ENCODE measurements around the gene MAMLD1.

MAMLD1 gene

GRCh38 chrX:150502979-150503897, 140.1 kb downstream of the MAMLD1 start:
- DNase-seq (ENCODE audit: low read depth in 2 of 2) = no peak

- no peak for DNase-seq (ENCODE audit: low read depth in 2 of 2)
These were observed 140.7 kb downstream of the MAMLD1 start for GRCh38 chrX:150503898-150504219.

GRCh38 chrX:150504397-150505182, 141.5 kb downstream of the MAMLD1 start:
- no peak for DNase-seq (ENCODE audit: low read depth in 2 of 2)

- no peak for DNase-seq (ENCODE audit: low read depth in 2 of 2)
These were observed 142.9 kb downstream of the MAMLD1 start for GRCh38 chrX:150506020-150506419.

DNA sequence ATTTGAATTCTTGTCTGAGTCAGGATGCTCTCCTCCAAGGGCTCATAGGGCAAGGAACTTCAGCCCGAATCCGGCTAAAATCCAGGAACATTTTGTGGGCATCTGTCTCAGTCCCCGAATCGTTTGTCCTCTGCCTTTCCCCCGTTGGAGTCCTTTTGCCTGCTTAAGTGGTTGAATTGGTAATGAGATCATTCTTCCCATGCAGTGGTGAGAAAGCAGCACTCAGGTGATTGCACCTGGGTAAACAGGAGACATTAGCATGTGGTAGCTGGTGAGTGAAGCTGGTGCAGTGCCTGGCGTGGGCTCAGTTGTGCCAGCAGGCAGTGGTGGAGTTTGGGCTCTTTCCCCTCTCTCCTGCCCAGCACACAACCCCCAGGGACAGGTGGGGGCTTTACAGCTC, 143.4 kb downstream of the MAMLD1 start:
- DNase-seq (ENCODE audit: low read depth in 2 of 2) = no peak

- DNase-seq (ENCODE audit: low read depth in 2 of 2) = no peak
These were observed 144.2 kb downstream of the MAMLD1 start for GRCh38 chrX:150507251-150507856.

DNA sequence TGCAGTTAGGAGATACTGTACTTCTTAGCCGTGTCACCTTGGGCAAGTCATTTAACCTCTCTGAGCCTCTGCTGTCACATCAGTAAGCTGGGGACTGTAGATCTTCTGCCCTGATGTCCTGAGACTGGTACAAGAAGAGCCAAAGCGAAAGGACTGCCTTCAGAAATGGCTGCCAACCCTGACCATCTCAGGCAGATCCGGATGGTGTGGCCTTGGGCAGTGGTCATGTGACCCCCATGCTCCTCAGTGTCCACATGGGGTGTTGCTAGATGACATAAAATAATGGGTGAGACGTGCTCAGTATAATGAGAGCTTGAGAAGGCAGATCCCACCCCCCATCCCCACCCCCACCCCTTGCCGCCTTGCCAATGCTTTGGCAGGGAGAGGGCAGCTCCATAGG, 144.9 kb downstream of the MAMLD1 start:
- DNase-seq (ENCODE audit: low read depth in 2 of 2) = no peak

GRCh38 chrX:150508451-150509367, 145.6 kb downstream of the MAMLD1 start:
- DNase-seq (ENCODE audit: low read depth in 2 of 2) = no peak

DNA sequence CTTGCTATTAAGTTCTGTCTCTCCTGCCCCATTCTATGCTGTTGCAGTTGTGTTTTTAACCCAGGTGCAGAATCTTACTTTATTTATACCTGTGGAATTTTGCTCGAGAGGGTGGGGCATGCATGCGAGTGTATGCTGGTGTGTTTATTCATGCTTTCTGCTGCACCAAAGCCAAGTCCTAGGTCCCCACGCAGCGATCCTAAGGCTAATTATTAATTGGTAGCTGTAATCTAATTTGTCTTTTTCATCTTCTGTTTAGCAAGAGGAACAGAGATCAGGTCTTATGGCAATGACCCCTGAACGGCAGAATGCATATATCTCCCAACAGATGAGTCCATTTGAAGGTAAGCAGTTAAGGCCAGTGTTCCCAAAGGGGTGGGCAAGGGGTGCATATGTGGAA, 146.6 kb downstream of the MAMLD1 start:
- no peak for DNase-seq (ENCODE audit: low read depth in 2 of 2)

GRCh38 chrX:150512461-150512901, 149.4 kb downstream of the MAMLD1 start:
- no peak for DNase-seq (ENCODE audit: low read depth in 2 of 2)

GRCh38 chrX:150513544-150513943, 150.4 kb downstream of the MAMLD1 start:
- no peak for DNase-seq (ENCODE audit: low read depth in 2 of 2)

DNA sequence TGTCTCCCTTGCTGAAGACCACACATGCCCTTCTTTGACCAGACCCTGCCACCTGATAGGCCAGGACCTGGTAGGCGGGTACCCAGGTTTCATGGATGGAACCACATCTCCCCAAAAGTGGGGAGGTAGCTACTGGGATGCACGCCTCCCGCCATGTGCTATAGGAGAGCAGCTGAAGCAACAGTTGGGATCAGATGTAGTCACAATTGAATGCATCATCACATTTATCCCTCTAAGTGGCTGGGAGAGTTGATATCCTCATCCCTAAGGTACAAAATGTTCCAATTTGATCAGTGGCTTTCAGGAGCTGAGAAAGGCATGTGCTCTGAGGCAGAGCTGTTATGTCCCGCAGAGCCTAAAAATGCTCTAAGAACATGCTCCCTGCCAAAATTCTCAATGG, 151.3 kb downstream of the MAMLD1 start:
- DNase-seq (ENCODE audit: low read depth in 2 of 2) = no peak

- DNase-seq (ENCODE audit: low read depth in 2 of 2) = no peak
These were observed 152.7 kb downstream of the MAMLD1 start for GRCh38 chrX:150515801-150516200.

DNA sequence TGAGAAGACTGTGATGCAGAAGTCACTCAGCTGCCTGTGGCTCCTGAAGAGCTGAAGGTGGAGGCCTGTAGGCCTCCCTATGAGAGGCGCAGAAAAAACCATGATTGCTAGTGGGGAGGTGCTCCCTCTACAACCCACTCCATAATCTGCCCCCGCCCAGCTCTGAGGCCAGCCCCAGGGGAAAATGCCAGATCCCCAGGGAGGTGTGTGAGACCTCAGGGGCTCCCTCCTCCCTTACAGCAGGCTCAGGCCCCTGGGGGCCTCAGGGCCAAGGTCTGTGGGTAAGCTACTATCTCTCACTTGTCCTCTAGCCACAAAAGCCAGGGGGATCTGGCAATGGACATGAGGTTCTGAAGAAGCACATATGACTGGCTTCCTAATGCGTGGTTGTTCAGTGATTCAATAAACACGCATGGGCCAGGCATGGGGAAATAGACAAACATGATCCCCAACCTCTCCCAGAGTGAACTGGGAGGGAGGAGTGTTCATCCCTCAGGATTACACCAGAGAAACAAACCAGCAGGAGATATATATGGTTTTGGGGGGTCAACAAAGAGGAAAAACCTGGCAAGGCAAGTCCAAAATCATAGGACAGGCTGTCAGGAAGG, 154.3 kb downstream of the MAMLD1 start:
- DNase-seq (ENCODE audit: low read depth in 2 of 2) = no peak

GRCh38 chrX:150522494-150522893, 159.4 kb downstream of the MAMLD1 start:
- DNase-seq (ENCODE audit: low read depth in 2 of 2) = no peak

GRCh38 chrX:150525061-150525919, 162.2 kb downstream of the MAMLD1 start:
- no peak for DNase-seq (ENCODE audit: low read depth in 2 of 2)

DNA sequence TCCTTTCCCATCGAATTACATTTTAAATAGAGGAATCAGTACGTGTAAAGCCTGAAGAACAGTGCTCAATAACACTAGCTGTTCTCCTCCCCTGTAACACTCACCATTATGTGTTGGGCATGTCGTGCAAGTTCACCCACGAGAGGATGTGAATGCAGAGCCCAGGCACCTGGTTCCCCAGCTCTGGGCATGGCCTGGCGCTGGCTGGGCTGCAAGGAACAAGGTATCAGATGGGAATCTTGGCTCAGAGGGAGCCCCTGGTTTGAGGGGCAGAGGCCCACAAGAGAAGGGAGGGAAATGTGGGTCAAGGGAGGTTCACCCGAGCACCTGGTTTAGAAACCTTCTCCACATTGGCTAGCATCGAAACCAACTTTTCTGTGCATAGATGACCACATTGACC, 163.6 kb downstream of the MAMLD1 start:
- no peak for DNase-seq (ENCODE audit: low read depth in 2 of 2)

DNA sequence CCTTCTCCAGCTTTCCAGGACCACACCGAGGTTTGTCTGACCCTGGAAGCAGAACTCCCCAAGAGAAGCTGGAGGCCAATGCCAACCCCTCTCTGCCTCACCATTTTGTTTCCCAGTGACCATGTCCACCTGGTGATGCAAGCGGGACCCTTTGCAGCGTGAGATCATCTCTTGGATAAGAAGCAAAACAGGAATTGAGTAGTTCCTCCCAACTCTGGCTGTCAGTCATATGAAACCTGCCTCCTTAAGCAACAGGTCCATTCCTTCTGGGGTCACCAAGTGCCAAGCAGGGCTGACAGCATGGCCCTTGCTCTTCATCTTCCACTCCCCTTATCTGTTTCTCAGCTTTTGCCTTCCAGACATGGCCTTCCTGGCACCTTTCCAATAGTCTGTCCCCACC, 164.0 kb downstream of the MAMLD1 start:
- DNase-seq (ENCODE audit: low read depth in 2 of 2) = no peak

GRCh38 chrX:150529587-150529986, 166.5 kb downstream of the MAMLD1 start:
- no peak for DNase-seq (ENCODE audit: low read depth in 2 of 2)

DNA sequence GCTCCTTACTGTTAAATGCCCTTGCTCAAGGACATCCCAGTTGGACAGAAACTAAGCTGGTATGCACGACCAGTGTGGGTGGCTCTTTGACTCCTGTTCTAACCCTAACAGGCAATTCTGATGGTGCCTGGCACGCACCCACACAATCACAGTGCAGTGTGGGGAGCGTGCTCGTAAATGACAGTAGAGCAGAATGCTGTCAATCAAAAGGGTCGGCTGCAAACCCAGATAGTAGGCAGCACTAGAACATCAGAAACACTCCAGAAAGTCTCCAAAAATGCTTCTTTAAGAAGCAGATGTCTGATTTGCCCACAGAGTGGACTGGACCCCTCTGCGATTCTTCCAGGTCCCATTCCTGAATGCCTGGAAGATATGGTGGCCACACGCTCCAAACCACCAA, 167.7 kb downstream of the MAMLD1 start:
- DNase-seq (ENCODE audit: low read depth in 2 of 2) = no peak
